AG04449 (cell line): ENCODE data around the gene SEMA5A.
"Not testable (repeated sequence)": the region's sequence is repeated elsewhere in the genome, so short reads cannot be mapped to it uniquely, and the experiment has no call there.

Source experiments
- CTCF ChIA-PET: fragments of 350-600 bp; formaldehyde crosslinking; extraction: SDS; loops from one replicate; lab custom pipeline; 2021; ENCODE audit warnings: antibody characterized with exemption; lab: Yijun Ruan, JAX
- POLR2A ChIA-PET: fragments of 400-600, 350-600 bp; formaldehyde crosslinking; extraction: SDS; loops from one replicate; lab custom pipeline; 2020; ENCODE audit warnings: antibody characterized with exemption, inconsistent platforms; lab: Yijun Ruan, JAX
- DNase-seq: peaks from one replicate; pipeline ENCODE4 v3.0.0-alpha.2; 2010; ENCODE audit warnings: low read depth, low spot score
- H3K4me3 ChIP-seq: 2 replicates; pipeline ENCODE4 v1.5.1; 2011; ENCODE audit warnings: low read depth, mild to moderate bottlenecking, control low read depth, low read length
- CTCF ChIP-seq: IDR thresholded peaks from one replicate; pipeline ENCODE4 v1.5.1; 2011; ENCODE audit warnings: mild to moderate bottlenecking, moderate library complexity, low read length, control low read depth, inconsistent platforms; ENCODE audit not compliant: insufficient read depth; ENCODE audit errors: missing control alignments

The SEMA5A gene

GRCh38 chr5:9408964-9409363 is 136.9 kb downstream of the SEMA5A start:
- no peak for DNase-seq
- no peak for TF ChIP-seq CTCF
- no peak overlapping the region for H3K4me3 ChIP-seq
- ChIA-PET CTCF (no interaction called here), POLR2A (no interaction called here)

- POLR2A ChIA-PET = no interaction called here
- DNase-seq = no peak
- CTCF ChIA-PET = no interaction called here
- TF ChIP-seq CTCF = no peak
- H3K4me3 ChIP-seq = no peak overlapping the region
Observed at GRCh38 chr5:9405196-9405754, 140.6 kb downstream of the SEMA5A start.

GRCh38 chr5:9401786-9402472 is 143.9 kb downstream of the SEMA5A start:
- ChIA-PET POLR2A (no interaction called here), CTCF (interaction anchor here (0.8 to 2.1 kb wide), 2 partner anchors 15 to 18 kb away, joined by 4 to 7 read pairs; no protein-coding TSS in a partner anchor)
- H3K4me3 ChIP-seq = no peak overlapping the region
- no peak for DNase-seq
- TF ChIP-seq CTCF = no peak

- DNase-seq, H3K4me3 ChIP-seq, POLR2A ChIA-PET, CTCF ChIA-PET: not testable (repeated sequence)
Observed at GRCh38 chr5:9399783-9400182, 146.1 kb downstream of the SEMA5A start.

GRCh38 chr5:9399094-9399493 is 146.8 kb downstream of the SEMA5A start:
- POLR2A ChIA-PET = no interaction called here
- TF ChIP-seq CTCF = no peak
- CTCF ChIA-PET = no interaction called here
- no peak overlapping the region for H3K4me3 ChIP-seq
- DNase-seq = no peak

GRCh38 chr5:9398227-9398626 is 147.6 kb downstream of the SEMA5A start:
- POLR2A ChIA-PET = no interaction called here
- CTCF ChIA-PET = interaction anchor here (0.9 kb wide), 1 partner anchor 38 kb away, joined by 3 read pairs; no protein-coding TSS in a partner anchor
- no peak for TF ChIP-seq CTCF
- DNase-seq = no peak
- no peak overlapping the region for H3K4me3 ChIP-seq

- CTCF ChIA-PET = interaction anchor here (0.9 kb wide), 1 partner anchor 8 kb away, joined by 3 read pairs; no protein-coding TSS in a partner anchor
- H3K4me3 ChIP-seq = no peak overlapping the region
- TF ChIP-seq CTCF = no peak
- no peak for DNase-seq
- POLR2A ChIA-PET = no interaction called here
Observed at GRCh38 chr5:9396285-9396770, 149.5 kb downstream of the SEMA5A start.
